WERI-Rb-1 (cell line): ENCODE measurements around the gene OR51E2.

ENCODE experiments used
- DNase-seq: peaks from one replicate; pipeline ENCODE4 v3.0.0-alpha.2; 2020
- H3K27ac ChIP-seq: fragments of 250-450 bp; sonication (Bioruptor Pico); 2 replicates; pipeline ENCODE4 v1.5.1; 2020; ENCODE audit warnings: mild to moderate bottlenecking, moderate library complexity
- H3K27me3 ChIP-seq: fragments of 250-450 bp; sonication (Bioruptor Pico); 2 replicates; pipeline ENCODE4 v1.5.1; 2021; ENCODE audit warnings: mild to moderate bottlenecking, low read depth, moderate library complexity; ENCODE audit not compliant: insufficient read depth, severe bottlenecking
- H3K36me3 ChIP-seq: fragments of 250-450 bp; sonication (Bioruptor Pico); 2 replicates; pipeline ENCODE4 v1.5.1; 2020; ENCODE audit warnings: mild to moderate bottlenecking, moderate library complexity
- H3K4me3 ChIP-seq: 2 replicates; pipeline ENCODE4 v1.5.1; 2011; ENCODE audit warnings: low read depth, mild to moderate bottlenecking, control low read depth, low read length
- H3K9me3 ChIP-seq: fragments of 250-450 bp; sonication (Bioruptor Pico); 2 replicates; pipeline ENCODE4 v1.5.1; 2021; ENCODE audit warnings: mild to moderate bottlenecking, moderate library complexity; ENCODE audit not compliant: severe bottlenecking
- CTCF ChIP-seq: IDR thresholded peaks from 2 replicates; pipeline ENCODE4 v1.5.1; 2011; ENCODE audit warnings: low read depth, mild to moderate bottlenecking, control low read depth, inconsistent platforms, low read length

The OR51E2 gene

GRCh38 chr11:4695442-4695841 lies 2.2 kb downstream of the OR51E2 start:
- no peak for TF ChIP-seq CTCF
- no peak for DNase-seq
- H3K9me3 ChIP-seq: no peaks in the 10 kb centered on the region
- no peaks in the 10 kb centered on the region for H3K36me3 ChIP-seq
- peaks cover 65% of the 10 kb centered on the region for H3K27me3 ChIP-seq
- no peak overlapping the region for H3K27ac ChIP-seq
- no peak overlapping the region for H3K4me3 ChIP-seq

- H3K9me3 ChIP-seq: no peaks in the 10 kb centered on the region
- no peak for DNase-seq
- peaks cover 38% of the 10 kb centered on the region for H3K27me3 ChIP-seq
- no peak overlapping the region for H3K4me3 ChIP-seq
- H3K27ac ChIP-seq: no peak overlapping the region
- TF ChIP-seq CTCF: no peak
- H3K36me3 ChIP-seq: no peaks in the 10 kb centered on the region
These were observed 12.9 kb downstream of the OR51E2 start for GRCh38 chr11:4684631-4685285.

- Histone ChIP-seq H3K27ac (no peak overlapping the region), H3K4me3 (no peak overlapping the region), H3K36me3 (no peaks in the 10 kb centered on the region), H3K9me3 (no peaks in the 10 kb centered on the region), H3K27me3 (peaks cover 39% of the 10 kb centered on the region)
- TF ChIP-seq CTCF: no peak
- DNase-seq: no peak
These were observed 14.8 kb downstream of the OR51E2 start for GRCh38 chr11:4682623-4683419.

GRCh38 chr11:4680341-4680740 lies 17.3 kb downstream of the OR51E2 start:
- H3K9me3 ChIP-seq: no peaks in the 10 kb centered on the region
- TF ChIP-seq CTCF: no peak
- DNase-seq: no peak
- peaks cover 58% of the 10 kb centered on the region for H3K27me3 ChIP-seq
- no peaks in the 10 kb centered on the region for H3K36me3 ChIP-seq
- no peak overlapping the region for H3K27ac ChIP-seq
- no peak overlapping the region for H3K4me3 ChIP-seq

- Histone ChIP-seq H3K9me3 (no peaks in the 10 kb centered on the region), H3K36me3 (no peaks in the 10 kb centered on the region), H3K4me3 (no peak overlapping the region), H3K27ac (no peak overlapping the region), H3K27me3 (peaks cover 60% of the 10 kb centered on the region)
- no peak for DNase-seq
- TF ChIP-seq CTCF: no peak
These were observed 19.7 kb downstream of the OR51E2 start for GRCh38 chr11:4677948-4678347.

GRCh38 chr11:4673781-4674180 lies 23.9 kb downstream of the OR51E2 start:
- H3K36me3 ChIP-seq: no peaks in the 10 kb centered on the region
- no peak for TF ChIP-seq CTCF
- H3K9me3 ChIP-seq: no peaks in the 10 kb centered on the region
- no peak for DNase-seq
- H3K27me3 ChIP-seq: peaks cover 56% of the 10 kb centered on the region
- H3K27ac ChIP-seq: no peak overlapping the region
- H3K4me3 ChIP-seq: no peak overlapping the region
